LHCN-M2 (cell line): ENCODE measurements around the gene UMODL1. TPM values are rescaled to one million over a fixed set of nuclear protein-coding genes. Genes with fewer than 3 reads are reported as not detected.

Experiments
- DNase-seq: peaks from one replicate; pipeline ENCODE4 v3.0.0-alpha.2; 2012; ENCODE audit warnings: low read depth
- total RNA-seq: library from RNA; depleted of rRNA; stranded (reverse); fragments of >200 nt; gene quantifications from 2 replicates; pipeline ENCODE4 v1.2.3, GENCODE V29; 2014

Gene UMODL1
- total RNA-seq, 1 experiment from 2014 or later = not detected

- DNase-seq = no peak
These were observed 9.0 kb downstream of the UMODL1 start for GRCh38 chr21:42079939-42080787.

- DNase-seq = peak; percentile 51
These were observed 9.6 kb downstream of the UMODL1 start for GRCh38 chr21:42080788-42081083.

GRCh38 chr21:42081138-42081537 is 10.0 kb downstream of the UMODL1 start:
- DNase-seq = no peak

- DNase-seq = no peak
These were observed 10.8 kb downstream of the UMODL1 start for GRCh38 chr21:42081931-42082381.

- DNase-seq = no peak
These were observed 11.6 kb downstream of the UMODL1 start for GRCh38 chr21:42082501-42083360.

- DNase-seq = no peak
These were observed 12.2 kb downstream of the UMODL1 start for GRCh38 chr21:42083361-42083690.

GRCh38 chr21:42084079-42084478 is 13.0 kb downstream of the UMODL1 start:
- no peak for DNase-seq

GRCh38 chr21:42085246-42086077 is 14.3 kb downstream of the UMODL1 start:
- no peak for DNase-seq

GRCh38 chr21:42086969-42087368 is 15.9 kb downstream of the UMODL1 start:
- DNase-seq = no peak

- DNase-seq = no peak
These were observed 17.0 kb downstream of the UMODL1 start for GRCh38 chr21:42088148-42088547.

- DNase-seq = no peak
These were observed 17.5 kb downstream of the UMODL1 start for GRCh38 chr21:42088658-42089057.

- DNase-seq = no peak
These were observed 18.0 kb downstream of the UMODL1 start for GRCh38 chr21:42089093-42089631.

GRCh38 chr21:42089665-42090310 is 18.7 kb downstream of the UMODL1 start:
- DNase-seq = no peak

GRCh38 chr21:42091899-42092508 is 20.9 kb downstream of the UMODL1 start:
- DNase-seq = no peak

GRCh38 chr21:42092771-42093170 is 21.7 kb downstream of the UMODL1 start:
- no peak for DNase-seq

- no peak for DNase-seq
These were observed 22.1 kb downstream of the UMODL1 start for GRCh38 chr21:42093186-42093585.

- DNase-seq = peak; percentile 52
These were observed 22.9 kb downstream of the UMODL1 start for GRCh38 chr21:42093991-42094421.

GRCh38 chr21:42094811-42095210 is 23.7 kb downstream of the UMODL1 start:
- DNase-seq = no peak

GRCh38 chr21:42095581-42095980 is 24.5 kb downstream of the UMODL1 start:
- no peak for DNase-seq

- DNase-seq = no peak
These were observed 25.4 kb downstream of the UMODL1 start for GRCh38 chr21:42096566-42096965.

- no peak for DNase-seq
These were observed 26.2 kb downstream of the UMODL1 start for GRCh38 chr21:42097274-42097673.
